HCT116 (cell line): ENCODE data around the gene NUTM2A.
"Not testable (repeated sequence)": the region's sequence is repeated elsewhere in the genome, so short reads cannot be mapped to it uniquely, and the experiment has no call there.

Experiments
- CTCF ChIP-seq, 3 experiments: fragments of 200-600 bp in 1 of 3; sonication (generic) in 1 of 3; IDR thresholded peaks in 2 of 3; conservative IDR thresholded peaks in 1 of 3; 2 replicates each; pipeline ENCODE4 v1.5.1; 2012 to 2017; ENCODE audit warnings: low read depth in 2 of 3, low read length in 2 of 3, antibody characterized with exemption in 1 of 3, borderline replicate concordance in 1 of 3, control low read depth in 1 of 3, mild to moderate bottlenecking in 1 of 3, mixed read lengths in 1 of 3, mixed run types in 1 of 3, moderate library complexity in 1 of 3; ENCODE audit not compliant: insufficient read depth in 1 of 3
- EZH2phosphoT487 ChIP-seq: fragments of 200-600 bp; IDR thresholded peaks from 2 replicates; pipeline ENCODE4 v1.6.1; 2018; ENCODE audit warnings: antibody characterized with exemption, borderline replicate concordance

GRCh38 chr10:87219370-87219769 is 5.9 kb upstream of the NUTM2A start:
- not testable (repeated sequence) for TF ChIP-seq CTCF (IDR thresholded peaks at IDR 0.05 in 2 of 3, conservative IDR thresholded peaks at IDR 0.05 in 1 of 3; ENCODE audit: borderline replicate concordance in 1 of 3, insufficient read depth in 1 of 3, low read depth in 2 of 3, low read length in 2 of 3); EZH2phosphoT487
